CD4-positive, alpha-beta T cell (primary cell): ENCODE measurements around the gene WDTC1. TPM values are rescaled to one million over a fixed set of nuclear protein-coding genes. Genes with fewer than 3 reads are reported as not detected.
A peak's percentile ranks its signal among the peaks of the same experiment; 100 is the strongest.

ENCODE experiments used
- ATAC-seq: fragments of 200-7000 bp; cut with Tn5 transposase; one replicate; pipeline ENCODE4 v1.10.0; 2022; ENCODE audit warnings: mild to moderate bottlenecking; ENCODE audit not compliant: poor library complexity
- CTCF ChIA-PET: fragments of 350-600 bp; sonication (Branson Sonifier 250); formaldehyde crosslinking; loops from one replicate; lab custom pipeline; 2021; ENCODE audit warnings: antibody characterized with exemption, inconsistent platforms; lab: Charles Lee
- POLR2A ChIA-PET: fragments of 350-600 bp; sonication (Branson Sonifier 250); formaldehyde crosslinking; loops from one replicate; lab custom pipeline; 2021; ENCODE audit warnings: antibody characterized with exemption, inconsistent platforms; lab: Charles Lee
- DNase-seq, 14 experiments: peaks; one replicate each; pipeline ENCODE4 v3.0.0-alpha.2; 2013 to 2020; ENCODE audit warnings: mixed read lengths in 2 of 14
- H3K27ac ChIP-seq, 2 donors: one replicate each; pipeline versions ENCODE4 v1.5.1 to v1.7.0; 2013; ENCODE audit warnings: low read length in 2 of 2, low read depth in 1 of 2, mild to moderate bottlenecking in 1 of 2
- H3K27me3 ChIP-seq, 2 experiments: 1 replicate in 1 of 2; 2 replicates in 1 of 2; pipeline versions ENCODE4 v1.6.1 to v1.7.0; 2013; ENCODE audit warnings: low read length in 2 of 2, control low read depth in 1 of 2, mild to moderate bottlenecking in 1 of 2, moderate library complexity in 1 of 2; ENCODE audit not compliant: insufficient read depth in 2 of 2, control insufficient read depth in 1 of 2
- H3K36me3 ChIP-seq: one replicate; pipeline ENCODE4 v1.6.1; 2013; ENCODE audit warnings: low read length, control low read depth; ENCODE audit not compliant: insufficient read depth
- H3K4me1 ChIP-seq: one replicate; pipeline ENCODE4 v1.6.1; 2013; ENCODE audit warnings: low read length, control low read depth; ENCODE audit not compliant: insufficient read depth
- H3K4me3 ChIP-seq: one replicate; pipeline ENCODE4 v1.5.1; 2013; ENCODE audit warnings: mild to moderate bottlenecking, low read length, moderate library complexity
- H3K9me3 ChIP-seq, 2 experiments: 1 replicate in 1 of 2; 2 replicates in 1 of 2; pipeline versions ENCODE4 v1.6.1 to v1.7.0; 2013; ENCODE audit warnings: low read length in 2 of 2, mild to moderate bottlenecking in 2 of 2, control low read depth in 1 of 2, moderate library complexity in 1 of 2; ENCODE audit not compliant: control insufficient read depth in 1 of 2, insufficient read depth in 1 of 2
- H3K27ac Mint-ChIP-seq: one replicate; pipeline ENCODE4 v1.8.0; 2020; ENCODE audit warnings: mixed read lengths
- H3K27me3 Mint-ChIP-seq: one replicate; pipeline ENCODE4 v1.8.0; 2021; ENCODE audit warnings: mixed read lengths
- H3K36me3 Mint-ChIP-seq: one replicate; pipeline ENCODE4 v1.8.0; 2021; ENCODE audit warnings: low read depth, mixed read lengths
- H3K4me1 Mint-ChIP-seq: one replicate; pipeline ENCODE4 v1.8.0; 2021; ENCODE audit warnings: low read depth, mixed read lengths
- H3K4me3 Mint-ChIP-seq: one replicate; pipeline ENCODE4 v1.8.0; 2020; ENCODE audit warnings: mild to moderate bottlenecking, mixed read lengths
- H3K9me3 Mint-ChIP-seq: one replicate; pipeline ENCODE4 v1.8.0; 2020; ENCODE audit warnings: mixed read lengths
- intact Hi-C, 2 experiments: fragments of 100-400 bp; cut with DNase I in 1 of 2; cut with micrococcal nuclease in 1 of 2; formaldehyde crosslinking; loops; one replicate each; pipeline versions ENCODE4 v1.15.1 to v1.9.0; 2023 to 2025; cut with DNase I, micrococcal nuclease
- total RNA-seq, 174 experiments: library from RNA in 2 of 174; stranded (reverse) in 2 of 174; gene quantifications; one replicate each; pipeline ENCODE4 v1.2.3 and lab custom pipeline; 2021 to 2026
- TF ChIP-seq, protein P1 (sequence below): fragments of 200-600 bp; IDR thresholded peaks from one replicate; pipeline ENCODE4 v1.8.0; 2022; ENCODE audit warnings: antibody characterized with exemption, mild to moderate bottlenecking

Gene WDTC1
- total RNA-seq, 2 experiments from 2014 or later = 17.7 to 18.6 TPM

DNA sequence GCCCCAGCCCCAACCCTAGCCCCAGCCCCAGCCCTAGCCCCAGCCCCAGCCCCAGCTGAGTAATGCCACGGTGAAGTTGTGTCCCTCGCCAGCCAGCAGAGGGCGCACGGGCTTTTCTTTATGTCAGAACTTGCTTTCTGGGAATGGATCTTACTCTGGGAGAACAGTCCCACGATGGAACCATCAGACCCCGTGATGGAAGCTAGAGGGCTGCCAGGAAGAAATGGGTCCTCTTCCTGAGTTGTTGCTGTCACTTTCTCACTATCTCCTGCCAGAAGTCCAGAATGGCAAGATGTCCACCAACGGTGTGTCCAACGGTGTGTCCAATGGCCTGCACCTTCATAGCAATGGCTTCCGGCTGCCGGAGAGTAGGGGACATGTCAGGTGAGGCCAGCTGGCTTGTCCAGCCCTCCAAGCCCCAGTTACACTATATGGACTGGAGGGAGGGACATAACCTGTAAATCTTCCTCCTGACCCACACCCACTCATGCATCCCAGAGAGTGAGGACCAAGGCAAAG, 62.4 kb downstream of the WDTC1 start:
- no peak overlapping the region for H3K27ac ChIP-seq
- no peak overlapping the region for H3K27ac Mint-ChIP-seq
- ChIA-PET CTCF (interaction anchor here (0.6 to 8.5 kb wide), 37 partner anchors 9 to 373 kb away, joined by 3 to 125 read pairs (median 3); partner anchors contain the start of genes MAP3K6, SYTL1 and WDTC1), POLR2A (interaction anchor here (0.6 to 1.8 kb wide), 5 partner anchors 26 to 436 kb away, joined by 3 to 4 read pairs (median 3); partner anchors contain the start of gene WDTC1)
- no peaks in the 10 kb centered on the region for H3K27me3 Mint-ChIP-seq
- no peaks in the 10 kb centered on the region for H3K27me3 ChIP-seq
- no peaks in the 10 kb centered on the region for H3K9me3 Mint-ChIP-seq
- no peaks in the 10 kb centered on the region for H3K9me3 ChIP-seq
- no peak overlapping the region for H3K4me3 Mint-ChIP-seq
- DNase-seq (peak; percentile 51 to 80 (median 60)), ATAC-seq (peak; percentile 66)
- no peak overlapping the region for H3K4me3 ChIP-seq
- H3K4me1 Mint-ChIP-seq = peaks cover 5% of the 10 kb centered on the region
- peaks cover 88% of the 10 kb centered on the region for H3K36me3 Mint-ChIP-seq
- TF ChIP-seq, protein P1, sequence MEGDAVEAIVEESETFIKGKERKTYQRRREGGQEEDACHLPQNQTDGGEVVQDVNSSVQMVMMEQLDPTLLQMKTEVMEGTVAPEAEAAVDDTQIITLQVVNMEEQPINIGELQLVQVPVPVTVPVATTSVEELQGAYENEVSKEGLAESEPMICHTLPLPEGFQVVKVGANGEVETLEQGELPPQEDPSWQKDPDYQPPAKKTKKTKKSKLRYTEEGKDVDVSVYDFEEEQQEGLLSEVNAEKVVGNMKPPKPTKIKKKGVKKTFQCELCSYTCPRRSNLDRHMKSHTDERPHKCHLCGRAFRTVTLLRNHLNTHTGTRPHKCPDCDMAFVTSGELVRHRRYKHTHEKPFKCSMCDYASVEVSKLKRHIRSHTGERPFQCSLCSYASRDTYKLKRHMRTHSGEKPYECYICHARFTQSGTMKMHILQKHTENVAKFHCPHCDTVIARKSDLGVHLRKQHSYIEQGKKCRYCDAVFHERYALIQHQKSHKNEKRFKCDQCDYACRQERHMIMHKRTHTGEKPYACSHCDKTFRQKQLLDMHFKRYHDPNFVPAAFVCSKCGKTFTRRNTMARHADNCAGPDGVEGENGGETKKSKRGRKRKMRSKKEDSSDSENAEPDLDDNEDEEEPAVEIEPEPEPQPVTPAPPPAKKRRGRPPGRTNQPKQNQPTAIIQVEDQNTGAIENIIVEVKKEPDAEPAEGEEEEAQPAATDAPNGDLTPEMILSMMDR = peak; percentile 62
- peaks cover 8% of the 10 kb centered on the region for H3K4me1 ChIP-seq
- intact Hi-C loops = loop anchor here in 1 of 2 experiments (1.0 to 5.0 kb wide), 2 partner anchors 98 to 365 kb away; no protein-coding TSS in a partner anchor
- peaks cover 78% of the 10 kb centered on the region for H3K36me3 ChIP-seq

DNA sequence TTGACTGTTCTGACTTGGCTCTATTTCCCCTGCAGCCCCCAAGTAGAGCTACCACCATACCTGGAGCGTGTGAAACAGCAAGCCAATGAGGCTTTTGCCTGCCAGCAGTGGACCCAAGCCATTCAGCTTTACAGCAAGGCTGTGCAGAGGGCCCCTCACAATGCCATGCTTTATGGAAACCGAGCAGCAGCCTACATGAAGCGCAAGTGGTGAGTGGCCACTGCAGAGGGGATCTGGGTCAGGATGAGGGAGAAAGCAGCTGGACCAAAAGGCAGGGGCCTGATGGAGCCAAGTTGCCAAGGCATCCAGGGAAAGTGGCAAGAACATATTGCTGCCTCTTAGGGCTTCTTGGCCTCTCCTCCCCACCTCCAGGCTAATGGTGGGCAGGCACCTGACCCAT, 63.5 kb downstream of the WDTC1 start:
- TF ChIP-seq, protein P1 = no peak
- Histone ChIP-seq H3K27ac (no peak overlapping the region), H3K36me3 (peaks cover 79% of the 10 kb centered on the region), H3K4me3 (no peak overlapping the region), H3K4me1 (peaks cover 8% of the 10 kb centered on the region), H3K27me3 (no peaks in the 10 kb centered on the region), H3K9me3 (no peaks in the 10 kb centered on the region)
- CTCF ChIA-PET = interaction anchor here (0.6 to 8.5 kb wide), 8 partner anchors 10 to 372 kb away, joined by 3 to 125 read pairs (median 4); partner anchors contain the start of gene MAP3K6
- no peaks in the 10 kb centered on the region for H3K27me3 Mint-ChIP-seq
- no peaks in the 10 kb centered on the region for H3K9me3 Mint-ChIP-seq
- no peak overlapping the region for H3K27ac Mint-ChIP-seq
- no peak overlapping the region for H3K4me3 Mint-ChIP-seq
- POLR2A ChIA-PET = interaction anchor here (1.8 kb wide), 1 partner anchor 25 kb away, joined by 4 read pairs; no protein-coding TSS in a partner anchor
- DNase-seq = no peak
- no peak for ATAC-seq
- intact Hi-C loops = loop anchor here in 1 of 2 experiments (1.0 to 5.0 kb wide), 2 partner anchors 97 to 364 kb away; no protein-coding TSS in a partner anchor
- peaks cover 5% of the 10 kb centered on the region for H3K4me1 Mint-ChIP-seq
- peaks cover 91% of the 10 kb centered on the region for H3K36me3 Mint-ChIP-seq

DNA sequence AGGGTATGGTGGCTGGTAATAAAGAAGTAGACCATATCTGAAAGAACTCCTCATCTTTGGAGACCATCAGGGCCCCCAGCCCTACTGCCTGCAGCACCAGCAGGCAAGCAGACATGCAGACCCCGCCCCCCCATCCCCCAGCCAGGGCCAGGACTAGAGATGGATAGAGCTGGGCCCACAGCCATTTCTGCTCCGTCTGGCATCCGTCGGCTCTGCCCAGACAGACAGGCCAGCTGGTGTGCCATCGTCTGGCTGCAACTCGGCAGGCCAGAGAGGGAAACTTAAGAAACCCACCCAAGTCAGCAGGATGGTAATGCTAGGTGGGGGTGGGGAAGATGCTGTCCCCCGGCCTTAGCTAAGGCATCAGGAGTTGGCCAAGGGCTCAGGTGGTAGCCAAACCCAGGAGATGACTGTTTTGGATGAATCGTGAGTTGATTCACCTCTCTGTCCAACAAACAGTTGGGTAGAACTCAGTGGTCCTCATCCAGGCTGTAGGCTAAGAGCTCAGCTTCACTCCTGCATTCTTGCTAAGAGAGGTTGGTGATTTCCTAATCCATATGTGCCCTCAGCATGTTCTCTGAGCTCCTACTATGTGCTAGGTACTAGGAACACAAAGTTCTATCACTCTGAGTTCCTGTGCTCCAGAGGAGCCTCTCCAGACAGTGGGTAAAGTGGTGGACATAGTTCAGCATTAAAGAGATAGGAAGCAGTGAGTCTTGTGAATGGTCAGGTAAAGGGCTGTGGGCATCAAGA, 64.4 kb downstream of the WDTC1 start:
- H3K9me3 ChIP-seq = no peaks in the 10 kb centered on the region
- Mint-ChIP-seq H3K27ac (no peak overlapping the region), H3K4me3 (no peak overlapping the region), H3K36me3 (peaks cover 87% of the 10 kb centered on the region), H3K27me3 (no peaks in the 10 kb centered on the region), H3K4me1 (peaks cover 5% of the 10 kb centered on the region), H3K9me3 (no peaks in the 10 kb centered on the region)
- intact Hi-C loops = loop anchor here in 1 of 2 experiments (5.0 kb wide), 1 partner anchor 363 kb away; no protein-coding TSS in a partner anchor
- no peak for ATAC-seq
- H3K36me3 ChIP-seq = peaks cover 81% of the 10 kb centered on the region
- TF ChIP-seq, protein P1 = no peak
- CTCF ChIA-PET = interaction anchor here (0.9 to 8.5 kb wide), 3 partner anchors 34 to 258 kb away, joined by 3 to 125 read pairs (median 4); no protein-coding TSS in a partner anchor
- H3K27ac ChIP-seq = no peak overlapping the region
- no peak for DNase-seq
- peaks cover 8% of the 10 kb centered on the region for H3K4me1 ChIP-seq
- no peaks in the 10 kb centered on the region for H3K27me3 ChIP-seq
- POLR2A ChIA-PET = no interaction called here
- no peak overlapping the region for H3K4me3 ChIP-seq
